Renal pelvis (tissue), 4 donors: Measurements from ENCODE around the gene THAP5. TPM values are rescaled to one million over a fixed set of nuclear protein-coding genes. Genes with fewer than 3 reads are reported as not detected.
"Not testable (repeated sequence)": the region's sequence is repeated elsewhere in the genome, so short reads cannot be mapped to it uniquely, and the experiment has no call there.

Experiments used
- DNase-seq: peaks from one replicate; pipeline ENCODE4 v3.0.0-alpha.2; 2013
- polyA plus RNA-seq, 3 donors: library from polyadenylated mRNA; unstranded; fragments of 120-200 nt; gene quantifications; one replicate each; pipeline ENCODE4 v1.2.1, GENCODE V29; 2013; ENCODE audit not compliant: insufficient read length in 3 of 3

THAP5 gene
- polyA plus RNA-seq, 3 donors = 28.6 to 37.7 (median 33.9) TPM

DNA sequence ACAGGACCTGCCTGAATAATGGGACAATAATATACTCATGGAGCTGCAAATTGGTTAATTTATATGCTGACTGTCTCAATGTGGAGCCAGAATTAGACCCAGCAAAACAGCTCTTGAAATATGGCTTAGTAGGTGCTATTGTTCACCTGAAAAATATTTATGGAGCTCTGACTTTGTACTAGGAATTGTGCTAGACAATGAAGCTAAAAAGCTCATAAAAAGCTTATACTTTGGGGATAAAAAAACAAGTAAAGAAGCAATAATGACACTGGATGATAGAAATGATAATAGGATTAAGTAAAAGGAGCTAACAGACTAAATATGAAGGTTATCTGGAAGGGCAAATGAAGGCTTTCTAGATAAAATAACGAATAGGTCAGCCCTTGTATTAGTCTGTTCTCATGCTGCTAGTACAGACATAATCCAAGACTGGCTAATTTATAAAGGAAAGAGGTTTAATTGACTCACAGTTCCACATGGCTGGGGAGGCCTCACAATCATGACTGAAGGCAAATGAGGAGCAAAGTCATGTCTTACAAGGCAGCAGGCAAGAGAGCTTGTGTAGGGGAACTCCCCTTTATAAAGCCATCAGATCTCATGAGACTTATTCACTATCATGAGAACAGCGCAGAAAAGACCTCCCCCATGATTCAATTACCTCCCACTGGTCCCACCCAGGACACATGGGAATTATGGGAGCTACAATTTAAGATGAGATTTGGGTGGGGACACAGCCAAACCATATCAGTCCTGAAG lies 21.2 kb downstream of the THAP5 start:
- DNase-seq = not testable (repeated sequence)

- DNase-seq = no peak
Measured at GRCh38 chr7:108541478-108541877, 28.0 kb downstream of the THAP5 start.

- not testable (repeated sequence) for DNase-seq
Measured at GRCh38 chr7:108538685-108539084, 30.8 kb downstream of the THAP5 start.

DNA sequence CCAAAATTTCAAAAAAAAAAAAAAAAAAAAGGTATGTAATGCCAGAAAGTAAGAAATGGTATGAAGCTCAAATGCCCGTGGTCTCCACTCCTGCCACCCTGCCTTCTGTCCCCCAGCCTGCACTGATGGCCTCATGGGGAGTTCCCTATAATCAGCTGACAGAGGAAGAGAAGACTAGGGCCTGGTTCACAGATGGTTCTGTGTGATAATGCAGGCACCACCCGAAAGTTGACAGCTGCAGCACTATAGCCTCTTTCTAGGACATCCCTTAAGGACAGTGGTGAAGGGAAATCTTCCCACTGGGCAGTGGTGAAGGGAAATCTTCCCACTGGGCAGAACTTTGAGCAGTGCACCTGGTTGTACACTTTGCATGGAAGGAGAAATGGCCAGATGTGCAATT lies 31.3 kb downstream of the THAP5 start:
- not testable (repeated sequence) for DNase-seq

DNA sequence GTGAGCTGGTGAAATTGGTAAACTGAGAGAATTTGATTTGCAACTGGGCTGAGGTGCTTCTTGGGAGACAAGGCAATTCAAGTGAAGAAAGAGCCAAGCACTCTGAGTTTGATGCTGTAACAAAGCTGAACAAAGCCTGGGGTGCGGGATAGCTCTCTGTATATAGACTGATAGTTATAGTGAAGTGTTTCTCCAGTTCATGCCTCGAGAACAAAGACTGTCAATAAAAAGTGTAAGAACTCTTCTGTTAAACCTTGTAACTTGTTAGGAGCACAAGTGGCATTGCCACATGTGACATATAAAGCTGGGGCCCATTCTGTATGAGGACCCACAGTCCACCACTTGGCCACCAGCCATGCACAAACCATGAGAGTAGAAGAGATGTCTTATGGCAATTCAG lies 32.3 kb downstream of the THAP5 start:
- no peak for DNase-seq

DNA sequence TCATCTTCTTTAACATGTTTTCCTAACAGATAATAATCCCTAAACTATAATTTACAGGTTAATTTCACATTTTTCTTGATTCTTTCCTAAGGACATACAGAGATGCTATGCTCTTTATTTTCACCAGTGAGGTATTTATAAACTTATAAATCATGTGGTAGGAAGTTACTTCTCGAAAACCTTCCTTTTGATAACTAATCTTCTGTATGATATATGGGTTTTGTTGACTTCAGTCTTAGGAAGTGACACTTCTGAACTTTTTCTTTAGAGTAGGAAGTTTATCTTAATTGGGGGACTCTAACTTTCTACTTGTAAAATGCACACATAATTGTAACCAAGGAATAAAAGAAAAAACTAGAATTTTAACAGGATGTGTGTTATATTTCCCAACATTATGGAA lies 33.8 kb downstream of the THAP5 start:
- DNase-seq = no peak

DNA sequence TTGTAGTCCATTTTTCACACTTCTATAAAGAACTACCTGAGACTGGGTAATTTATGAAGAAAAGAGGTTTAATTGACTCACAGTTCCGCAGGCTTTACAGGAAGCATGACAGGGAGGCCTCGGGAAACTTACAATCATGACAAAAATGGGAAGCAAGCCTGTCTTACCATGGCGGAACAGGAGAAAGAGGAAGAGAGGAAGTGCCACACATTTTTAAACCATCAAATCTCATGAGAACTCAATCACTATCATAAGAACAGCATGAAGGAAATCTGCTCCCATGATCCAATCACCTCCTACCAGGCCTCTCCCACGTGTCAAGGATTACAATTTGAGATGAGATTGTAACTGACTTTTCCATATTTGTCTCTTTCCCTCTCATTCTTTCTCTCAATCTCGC lies 34.2 kb downstream of the THAP5 start:
- DNase-seq = no peak

DNA sequence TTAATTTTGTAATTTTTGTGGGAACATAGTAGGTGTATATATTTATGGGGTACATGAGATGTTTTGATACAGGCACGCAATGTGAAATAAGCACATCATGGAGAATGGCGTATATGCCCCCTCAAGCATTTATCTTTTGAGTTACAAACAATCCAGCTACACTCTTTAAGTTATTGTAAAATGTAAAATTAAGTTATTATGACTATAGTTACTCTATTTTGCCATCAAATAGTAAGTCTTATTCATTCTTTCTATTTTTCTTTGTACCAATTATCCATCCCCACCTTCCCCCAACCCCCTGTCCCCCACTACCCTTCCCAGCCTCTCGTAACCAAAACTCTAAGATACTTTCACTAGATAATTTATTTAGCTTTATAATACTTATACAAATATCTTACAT lies 35.8 kb downstream of the THAP5 start:
- DNase-seq = no peak

DNA sequence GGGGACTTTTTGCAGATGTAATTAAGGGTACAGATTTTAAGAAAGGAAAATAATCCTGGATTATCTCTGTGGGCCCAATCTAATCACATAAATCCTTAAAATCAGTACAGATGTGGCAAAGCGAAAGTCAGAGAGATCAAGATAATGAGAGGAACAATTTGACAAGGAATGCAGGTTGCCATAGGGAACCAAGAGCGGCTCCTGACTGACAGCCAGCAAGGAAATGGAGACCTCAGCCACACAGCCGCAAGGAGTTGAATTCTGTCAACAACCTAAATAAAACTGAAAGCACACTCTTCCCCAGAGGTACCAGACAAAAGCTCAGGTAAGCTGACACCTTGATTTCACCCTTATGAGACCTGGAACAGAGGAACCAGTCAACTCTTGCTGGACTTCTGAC lies 40.2 kb downstream of the THAP5 start:
- no peak for DNase-seq

DNA sequence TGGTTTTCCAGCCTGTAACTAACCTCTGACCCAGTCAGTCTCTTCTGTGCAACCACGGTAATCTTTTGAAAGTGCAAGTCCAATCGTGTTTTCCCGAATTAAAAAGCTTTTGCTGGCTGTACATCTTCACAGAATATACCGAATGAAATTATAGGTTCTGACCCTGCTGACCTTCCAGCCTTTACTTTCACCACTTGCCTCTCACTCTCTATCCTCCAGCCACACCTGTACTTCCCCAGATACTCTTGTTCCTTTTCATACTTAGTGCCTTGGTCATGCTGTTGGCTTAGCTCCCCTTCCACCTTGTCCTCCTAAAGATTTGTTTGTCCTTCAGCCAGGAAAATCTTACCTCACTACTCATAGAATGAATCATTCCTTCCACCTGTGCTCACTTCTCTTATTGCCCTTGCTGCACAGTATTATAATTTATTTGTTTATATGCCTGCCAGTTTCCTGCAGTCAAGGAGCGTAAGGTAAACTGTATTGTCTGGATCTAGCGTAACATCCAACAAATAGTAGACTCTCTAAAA lies 41.3 kb downstream of the THAP5 start:
- DNase-seq = no peak

- no peak for DNase-seq
Measured at GRCh38 chr7:108526768-108527017, 42.8 kb downstream of the THAP5 start.

- DNase-seq = peak; percentile 100
Measured at GRCh38 chr7:108525985-108526767, 43.3 kb downstream of the THAP5 start, which contains the start of gene PNPLA8. PNPLA8 (minus strand) TSS chr7:108526135; CDS start chr7:108515491, 10,644 bp downstream.

- DNase-seq = no peak
Measured at GRCh38 chr7:108525327-108525984, 44.0 kb downstream of the THAP5 start.

DNA sequence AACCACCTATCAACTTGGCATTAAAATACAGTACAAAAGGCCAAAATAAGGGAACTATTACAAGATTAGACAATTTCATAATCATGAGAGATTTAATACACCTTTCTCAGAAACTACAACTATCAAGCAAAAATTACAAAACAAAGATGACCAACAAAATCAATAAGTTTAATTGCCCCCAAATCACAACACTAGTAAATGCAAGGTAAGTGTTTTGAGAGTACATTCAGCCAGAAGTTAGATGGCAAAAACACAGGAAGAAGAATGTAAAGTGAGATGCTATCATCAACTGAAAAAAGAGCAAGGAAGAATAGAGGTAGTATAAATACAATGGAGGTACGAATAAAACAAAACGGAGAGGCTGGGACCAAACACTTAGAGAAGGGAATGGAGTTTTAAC lies 46.7 kb downstream of the THAP5 start:
- no peak for DNase-seq

DNA sequence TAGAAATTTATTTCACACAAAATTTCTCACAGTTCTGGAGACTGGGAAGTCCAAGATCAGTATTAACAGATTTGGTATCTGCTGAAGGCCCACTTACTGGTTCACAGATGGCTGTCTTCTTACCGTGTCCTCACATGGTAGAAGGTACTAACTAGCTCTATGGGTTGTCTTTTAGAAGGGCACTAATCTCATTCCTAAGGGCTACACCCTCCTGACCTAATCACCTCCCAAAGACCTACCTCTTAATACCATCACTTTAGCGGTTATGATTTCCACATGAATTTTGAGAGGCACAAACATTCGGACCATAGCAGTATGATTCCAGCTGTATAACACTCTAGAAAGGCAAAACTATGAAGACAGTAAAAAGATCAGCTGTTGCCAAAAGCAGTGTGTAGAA lies 51.6 kb downstream of the THAP5 start:
- no peak for DNase-seq

GRCh38 chr7:108515630-108516029 lies 53.9 kb downstream of the THAP5 start:
- no peak for DNase-seq

DNA sequence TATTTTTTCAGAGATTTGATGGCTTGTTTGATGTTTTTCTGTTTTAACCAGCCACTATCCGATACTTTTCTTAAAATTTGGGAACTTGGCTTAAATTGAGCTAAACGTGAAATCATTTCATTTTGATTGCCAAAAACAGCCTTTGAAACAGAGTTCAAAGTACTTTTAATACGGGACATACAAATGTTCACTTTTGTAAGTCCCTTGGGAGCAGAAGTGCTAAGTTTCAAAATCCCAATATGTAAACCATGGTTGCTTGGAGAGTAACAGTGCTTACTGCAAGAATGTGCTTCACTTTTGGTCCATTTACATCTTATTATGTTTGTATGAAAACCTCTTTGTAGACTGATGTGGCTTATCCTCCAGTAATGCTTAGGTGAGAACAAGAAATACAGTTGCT lies 54.5 kb downstream of the THAP5 start:
- no peak for DNase-seq

Other genes starting within 250 kb of the THAP5 start
- gene NRCAM, start 113.3 kb downstream of the THAP5 start, polyA plus RNA-seq = 10 to 100 TPM; 18.2 to 24.8 (median 20.4) TPM
- 10 to 100 TPM; 34.7 to 43.4 (median 35.2) TPM for gene PNPLA8, start 43.6 kb downstream of the THAP5 start, polyA plus RNA-seq
- gene DNAJB9, start 168 bp upstream of the THAP5 start, polyA plus RNA-seq = 10 to 100 TPM; 36.8 to 42.7 (median 42.3) TPM